Measurements from ENCODE around the gene ROMO1. TPM values are rescaled to one million over a fixed set of nuclear protein-coding genes. Genes with fewer than 3 reads are reported as not detected.

ROMO1 gene
- total and polyA plus RNA-seq, 2 of the 8 experiments (the other 6 are each of a cell fraction or from before 2014, with no cell fraction given) = 164 to 702 TPM

DNA sequence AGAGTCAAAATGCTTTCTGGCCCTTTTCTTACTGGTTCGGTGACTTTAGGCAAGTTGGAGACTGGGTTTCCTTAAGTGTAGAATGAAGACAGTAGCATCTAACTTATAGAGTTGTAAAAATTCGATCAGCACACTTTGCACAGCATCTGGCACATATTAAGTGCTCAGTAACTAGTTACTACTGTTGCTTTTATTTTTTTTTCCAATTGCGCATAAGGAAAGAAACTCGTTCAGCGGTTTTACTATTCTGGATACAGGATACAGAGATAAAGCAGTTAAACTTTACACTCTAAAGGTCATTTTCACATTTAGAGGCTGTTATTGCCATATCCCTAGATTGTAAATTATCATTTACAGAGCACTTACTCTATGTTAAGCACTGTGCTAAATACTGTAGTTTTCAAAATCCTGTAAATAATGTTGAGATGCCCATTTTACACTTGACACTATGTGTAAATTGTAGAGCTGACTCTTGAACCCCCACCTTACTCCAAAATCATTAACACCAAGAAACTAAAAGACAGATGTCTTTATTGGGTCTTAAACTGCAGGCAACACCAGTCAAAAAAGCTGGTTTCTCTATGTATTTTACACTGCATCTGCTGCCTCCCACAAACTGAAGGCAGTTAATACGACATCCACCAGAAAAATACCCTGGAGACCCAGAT, 886 bp downstream of the ROMO1 start:
- no peak overlapping the region for H3K23ac ChIP-seq (ENCODE audit: insufficient read length)
- H2BK5ac ChIP-seq (ENCODE audit: low read depth, low read length) = no peak overlapping the region
- FAIRE-seq (no peak), DNase-seq (ENCODE audit: low read depth in 1 of 2, low spot score in 2 of 2) (no peak)
- peaks cover 3 to 34% (median 14%) of the 10 kb centered on the region in 4 experiments for H3K36me3 ChIP-seq (ENCODE audit: control insufficient read depth in 2 of 4, insufficient read depth in 4 of 4, low read length in 3 of 4)
- H3K27ac ChIP-seq (ENCODE audit: low read depth, low read length) = peak overlapping the region; percentile 78
- no peak overlapping the region for H4K91ac ChIP-seq (replicated peaks; ENCODE audit: insufficient read length, low read length)
- H3K9ac ChIP-seq (replicated peaks in 1 of 4; ENCODE audit: extremely low read depth in 1 of 4, low read depth in 3 of 4, low read length in 3 of 4) = peak overlapping the region in 3 of 4 experiments; percentile 80 to 96 (median 91); a peak in 6 of 7 replicates
- H4K20me1 ChIP-seq (replicated peaks in 1 of 2; ENCODE audit: control insufficient read depth in 1 of 2, insufficient read depth in 2 of 2, low read length in 2 of 2) = peaks cover 0 to 8% of the 10 kb centered on the region in 2 experiments
- H3K4ac ChIP-seq (replicated peaks; ENCODE audit: insufficient read length, low read depth, low read length) = no peak overlapping the region
- H4K5ac ChIP-seq (ENCODE audit: insufficient read length, low read depth, low read length) = no peak overlapping the region
- H4K8ac ChIP-seq (ENCODE audit: extremely low read depth, insufficient read depth, low read length) = no peak overlapping the region
- no peaks in the 10 kb centered on the region for H3K79me1 ChIP-seq (ENCODE audit: low read depth, low read length)
- POLR2A ChIA-PET (ENCODE audit: partially characterized antibody) = interaction anchor here (0.9 to 40.1 kb wide), 12 partner anchors 30 to 254 kb away, joined by 3 to 2341 read pairs (median 3); partner anchors contain the start of genes CPNE1, ERGIC3, RBM12 and RBM39
- TF ChIP-seq RNF2 (IDR thresholded peaks at IDR 0.05; ENCODE audit: borderline replicate concordance, low read depth, low read length, missing control alignments, poor library complexity, severe bottlenecking) (no peak), EP300 (IDR thresholded peaks at IDR 0.05; ENCODE audit: borderline replicate concordance in 1 of 2, low read depth in 2 of 2, low read length in 2 of 2) (no peak), BRCA1 (IDR thresholded peaks at IDR 0.05; ENCODE audit: low read depth, low read length) (no peak), HDAC2 (IDR thresholded peaks at IDR 0.05; ENCODE audit: borderline replicate concordance in 1 of 2, low read depth in 2 of 2, low read length in 2 of 2) (no peak), KDM1A (IDR thresholded peaks at IDR 0.05; ENCODE audit: borderline replicate concordance, low read length) (no peak)
- TF ChIP-seq, protein P1, sequence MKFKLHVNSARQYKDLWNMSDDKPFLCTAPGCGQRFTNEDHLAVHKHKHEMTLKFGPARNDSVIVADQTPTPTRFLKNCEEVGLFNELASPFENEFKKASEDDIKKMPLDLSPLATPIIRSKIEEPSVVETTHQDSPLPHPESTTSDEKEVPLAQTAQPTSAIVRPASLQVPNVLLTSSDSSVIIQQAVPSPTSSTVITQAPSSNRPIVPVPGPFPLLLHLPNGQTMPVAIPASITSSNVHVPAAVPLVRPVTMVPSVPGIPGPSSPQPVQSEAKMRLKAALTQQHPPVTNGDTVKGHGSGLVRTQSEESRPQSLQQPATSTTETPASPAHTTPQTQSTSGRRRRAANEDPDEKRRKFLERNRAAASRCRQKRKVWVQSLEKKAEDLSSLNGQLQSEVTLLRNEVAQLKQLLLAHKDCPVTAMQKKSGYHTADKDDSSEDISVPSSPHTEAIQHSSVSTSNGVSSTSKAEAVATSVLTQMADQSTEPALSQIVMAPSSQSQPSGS (IDR thresholded peaks at IDR 0.05; ENCODE audit: low read length) = no peak
- peaks cover 0 to 8% of the 10 kb centered on the region in 2 experiments; a peak in 2 of 4 replicates for H3K79me2 ChIP-seq (ENCODE audit: control insufficient read depth in 1 of 2, insufficient read depth in 2 of 2, low read length in 2 of 2)
- H3K4me2 ChIP-seq (ENCODE audit: insufficient read depth in 1 of 2, low read depth in 2 of 2, low read length in 2 of 2) = peak overlapping the region; percentile 75 to 91
- CTCF ChIA-PET (ENCODE audit: partially characterized antibody) = interaction anchor here (0.6 to 2.4 kb wide), 9 partner anchors 9 to 902 kb away, joined by 3 to 8 read pairs (median 3); partner anchors contain the start of gene RBM39
- 41% methylated on average over 6 of the region's 6 CpGs; no CpG with 5 or more reads in 1 of the 2 experiments for WGBS, 2 experiments (ENCODE audit: extremely low coverage in 1 of 2, insufficient coverage in 1 of 2, insufficient read length in 1 of 2, insufficient replicate concordance in 2 of 2, low coverage in 1 of 2, low lambda C conversion rate in 2 of 2, missing lambda C conversion rate in 1 of 2)
- H3K4me3 ChIP-seq (ENCODE audit: extremely low read depth in 1 of 4, insufficient read depth in 2 of 4, low read depth in 3 of 4, low read length in 4 of 4) = peak overlapping the region; percentile 66 to 99 (median 88)
- H2AK5ac ChIP-seq (ENCODE audit: low read depth, low read length) = no peak overlapping the region
- H2AFZ ChIP-seq (ENCODE audit: low read length) = peak overlapping the region; percentile 11; the same call in 1 of the 2 replicates
- no peak overlapping the region for H2BK15ac ChIP-seq (ENCODE audit: low read length)
- no peak overlapping the region for H2BK20ac ChIP-seq (ENCODE audit: low read length)
- no peaks in the 10 kb centered on the region for H3K27me3 ChIP-seq (replicated peaks in 1 of 4; ENCODE audit: control insufficient read depth in 3 of 4, extremely low read depth in 1 of 4, insufficient read depth in 3 of 4, low read length in 3 of 4)
- H3K9me3 ChIP-seq (ENCODE audit: insufficient read depth in 2 of 2, low read depth in 1 of 2, low read length in 1 of 2) = no peaks in the 10 kb centered on the region
- H3K18ac ChIP-seq (ENCODE audit: extremely low read depth, low read length) = no peak overlapping the region
- H3K56ac ChIP-seq (replicated peaks; ENCODE audit: insufficient read length, low read depth, low read length) = no peak overlapping the region
- no peak overlapping the region for H2BK120ac ChIP-seq (replicated peaks; ENCODE audit: low read depth, low read length)
- no peak overlapping the region for H3K14ac ChIP-seq (ENCODE audit: insufficient read length)
- no peak overlapping the region for H2BK12ac ChIP-seq (ENCODE audit: low read depth, low read length)
- peaks cover 0 to 2% (median under 1%) of the 10 kb centered on the region in 4 experiments; a peak in 3 of 7 replicates for H3K4me1 ChIP-seq (replicated peaks in 1 of 4; ENCODE audit: control insufficient read depth in 3 of 4, insufficient read depth in 4 of 4, low read length in 3 of 4)
- H3K23me2 ChIP-seq (ENCODE audit: low read depth, low read length) = peaks cover 13% of the 10 kb centered on the region
